ENCODE data around the gene TMEM156. TPM values are rescaled to one million over a fixed set of nuclear protein-coding genes. Genes with fewer than 3 reads are reported as not detected.
"Not testable (repeated sequence)": the region's sequence is repeated elsewhere in the genome, so short reads cannot be mapped to it uniquely, and the experiment has no call there.

TMEM156 gene
- total and polyA plus RNA-seq, 5 donors = 0.12 to 0.14 TPM; not detected in 3

- no peaks in the 10 kb centered on the region for H3K4me1 ChIP-seq (ENCODE audit: control insufficient read depth, insufficient read depth, low read length)
- no peaks in the 10 kb centered on the region for H3K27me3 ChIP-seq (ENCODE audit: control insufficient read depth, insufficient read depth)
- H3K4me3 ChIP-seq (ENCODE audit: low read length) = no peak overlapping the region
- WGBS = 96% methylated on average over 3 of the region's 3 CpGs
- no peak for DNase-seq
- no peak for ATAC-seq
- H3K9me3 ChIP-seq (ENCODE audit: control insufficient read depth, low read length) = no peaks in the 10 kb centered on the region
- no peak overlapping the region for H3K27ac ChIP-seq (ENCODE audit: low read length)
- intact Hi-C loops (cut with DNase I) = no loop called here
Observed at GRCh38 chr4:39024311-39024865, 7.8 kb downstream of the TMEM156 start.

GRCh38 chr4:39023059-39023458 lies 9.2 kb downstream of the TMEM156 start:
- ATAC-seq (no peak), DNase-seq (no peak)
- Histone ChIP-seq H3K4me3 (ENCODE audit: low read length) (no peak overlapping the region), H3K27ac (ENCODE audit: low read length) (no peak overlapping the region), H3K4me1 (ENCODE audit: control insufficient read depth, insufficient read depth, low read length) (no peaks in the 10 kb centered on the region), H3K27me3 (ENCODE audit: control insufficient read depth, insufficient read depth) (no peaks in the 10 kb centered on the region), H3K9me3 (ENCODE audit: control insufficient read depth, low read length) (no peaks in the 10 kb centered on the region)
- 96% methylated on average over 1 of the region's 1 CpG for WGBS
- intact Hi-C loops (cut with DNase I) = no loop called here

GRCh38 chr4:39022241-39022640 lies 10.0 kb downstream of the TMEM156 start:
- no peak for DNase-seq
- H3K27me3 ChIP-seq (ENCODE audit: control insufficient read depth, insufficient read depth) = no peaks in the 10 kb centered on the region
- WGBS = 67% methylated on average over 2 of the region's 2 CpGs
- H3K4me3 ChIP-seq (ENCODE audit: low read length) = no peak overlapping the region
- intact Hi-C loops (cut with DNase I) = no loop called here
- no peak overlapping the region for H3K27ac ChIP-seq (ENCODE audit: low read length)
- no peak for ATAC-seq
- no peaks in the 10 kb centered on the region for H3K9me3 ChIP-seq (ENCODE audit: control insufficient read depth, low read length)
- H3K4me1 ChIP-seq (ENCODE audit: control insufficient read depth, insufficient read depth, low read length) = no peaks in the 10 kb centered on the region

GRCh38 chr4:39021631-39022030 lies 10.6 kb downstream of the TMEM156 start:
- no peak for DNase-seq
- no peak for ATAC-seq
- Histone ChIP-seq H3K4me1 (ENCODE audit: control insufficient read depth, insufficient read depth, low read length) (no peaks in the 10 kb centered on the region), H3K27ac (ENCODE audit: low read length) (no peak overlapping the region), H3K4me3 (ENCODE audit: low read length) (no peak overlapping the region), H3K9me3 (ENCODE audit: control insufficient read depth, low read length) (no peaks in the 10 kb centered on the region), H3K27me3 (ENCODE audit: control insufficient read depth, insufficient read depth) (no peaks in the 10 kb centered on the region)
- WGBS = 83% methylated on average over 3 of the region's 3 CpGs
- intact Hi-C loops (cut with DNase I) = no loop called here

GRCh38 chr4:39020130-39020529 lies 12.1 kb downstream of the TMEM156 start:
- Histone ChIP-seq H3K4me1 (ENCODE audit: control insufficient read depth, insufficient read depth, low read length) (no peaks in the 10 kb centered on the region), H3K27ac (ENCODE audit: low read length) (no peak overlapping the region), H3K9me3 (ENCODE audit: control insufficient read depth, low read length) (no peaks in the 10 kb centered on the region), H3K27me3 (ENCODE audit: control insufficient read depth, insufficient read depth) (no peaks in the 10 kb centered on the region), H3K4me3 (ENCODE audit: low read length) (no peak overlapping the region)
- intact Hi-C loops (cut with DNase I) = no loop called here
- WGBS = 61% methylated on average over 4 of the region's 4 CpGs
- DNase-seq (no peak), ATAC-seq (no peak)

- intact Hi-C loops (cut with DNase I) = no loop called here
- 88% methylated on average over 2 of the region's 2 CpGs for WGBS
Observed at GRCh38 chr4:39014028-39014427, 18.2 kb downstream of the TMEM156 start.

GRCh38 chr4:39004758-39005157 lies 27.5 kb downstream of the TMEM156 start:
- Histone ChIP-seq H3K27ac (ENCODE audit: low read length) (no peak overlapping the region), H3K9me3 (ENCODE audit: control insufficient read depth, low read length) (no peaks in the 10 kb centered on the region), H3K4me1 (ENCODE audit: control insufficient read depth, insufficient read depth, low read length) (no peaks in the 10 kb centered on the region), H3K27me3 (ENCODE audit: control insufficient read depth, insufficient read depth) (no peaks in the 10 kb centered on the region), H3K4me3 (ENCODE audit: low read length) (no peak overlapping the region)
- DNase-seq (no peak), ATAC-seq (no peak)
- intact Hi-C loops (cut with DNase I) = no loop called here
- WGBS = 71% methylated on average over 2 of the region's 2 CpGs

More at GRCh38 chr4:39014028-39014427, 18.2 kb downstream of the TMEM156 start:
- no peak for ATAC-seq
- DNase-seq = no peak
- H3K4me1 ChIP-seq (ENCODE audit: control insufficient read depth, insufficient read depth, low read length) = no peaks in the 10 kb centered on the region
- H3K4me3 ChIP-seq (ENCODE audit: low read length) = no peak overlapping the region
- no peak overlapping the region for H3K27ac ChIP-seq (ENCODE audit: low read length)
- H3K9me3 ChIP-seq (ENCODE audit: control insufficient read depth, low read length) = no peaks in the 10 kb centered on the region
- H3K27me3 ChIP-seq (ENCODE audit: control insufficient read depth, insufficient read depth) = no peaks in the 10 kb centered on the region

- H3K9me3 ChIP-seq (ENCODE audit: control insufficient read depth, low read length); H3K27me3 ChIP-seq (ENCODE audit: control insufficient read depth, insufficient read depth); H3K27ac ChIP-seq (ENCODE audit: low read length); H3K4me1 ChIP-seq (ENCODE audit: control insufficient read depth, insufficient read depth, low read length); DNase-seq; intact Hi-C loops (cut with DNase I); ATAC-seq; H3K4me3 ChIP-seq (ENCODE audit: low read length): not testable (repeated sequence)
- WGBS = 80% methylated on average over 3 of the region's 4 CpGs
Observed at GRCh38 chr4:39002058-39002457, 30.2 kb downstream of the TMEM156 start.

- ATAC-seq (no peak), DNase-seq (no peak)
- Histone ChIP-seq H3K9me3 (ENCODE audit: control insufficient read depth, low read length) (no peaks in the 10 kb centered on the region), H3K27me3 (ENCODE audit: control insufficient read depth, insufficient read depth) (no peaks in the 10 kb centered on the region), H3K4me3 (ENCODE audit: low read length) (no peak overlapping the region), H3K27ac (ENCODE audit: low read length) (no peak overlapping the region), H3K4me1 (ENCODE audit: control insufficient read depth, insufficient read depth, low read length) (no peaks in the 10 kb centered on the region)
- 93% methylated on average over 2 of the region's 2 CpGs for WGBS
- intact Hi-C loops (cut with DNase I) = no loop called here
Observed at GRCh38 chr4:38995660-38996005, 36.6 kb downstream of the TMEM156 start.

- DNase-seq (no peak), ATAC-seq (no peak)
- no peaks in the 10 kb centered on the region for H3K9me3 ChIP-seq (ENCODE audit: control insufficient read depth, low read length)
- intact Hi-C loops (cut with DNase I) = no loop called here
- no peaks in the 10 kb centered on the region for H3K27me3 ChIP-seq (ENCODE audit: control insufficient read depth, insufficient read depth)
- 94% methylated on average over 4 of the region's 4 CpGs for whole genome bisulfite sequencing
- no peak overlapping the region for H3K27ac ChIP-seq (ENCODE audit: low read length)
- H3K4me3 ChIP-seq (ENCODE audit: low read length) = no peak overlapping the region
- no peaks in the 10 kb centered on the region for H3K4me1 ChIP-seq (ENCODE audit: control insufficient read depth, insufficient read depth, low read length)
Observed at GRCh38 chr4:38994135-38994534, 38.1 kb downstream of the TMEM156 start.

- Histone ChIP-seq H3K27me3 (ENCODE audit: control insufficient read depth, insufficient read depth) (no peaks in the 10 kb centered on the region), H3K27ac (ENCODE audit: low read length) (no peak overlapping the region), H3K9me3 (ENCODE audit: control insufficient read depth, low read length) (no peaks in the 10 kb centered on the region), H3K4me3 (ENCODE audit: low read length) (no peak overlapping the region), H3K4me1 (ENCODE audit: control insufficient read depth, insufficient read depth, low read length) (no peaks in the 10 kb centered on the region)
- WGBS = 93% methylated on average over 3 of the region's 3 CpGs
- ATAC-seq (no peak), DNase-seq (no peak)
- intact Hi-C loops (cut with DNase I) = no loop called here
Observed at GRCh38 chr4:38993683-38994082, 38.5 kb downstream of the TMEM156 start.

GRCh38 chr4:38990241-38990640 lies 42.0 kb downstream of the TMEM156 start:
- intact Hi-C loops (cut with DNase I) = no loop called here

More at GRCh38 chr4:38990241-38990640, 42.0 kb downstream of the TMEM156 start:
- no peaks in the 10 kb centered on the region for H3K9me3 ChIP-seq (ENCODE audit: control insufficient read depth, low read length)
- no peaks in the 10 kb centered on the region for H3K27me3 ChIP-seq (ENCODE audit: control insufficient read depth, insufficient read depth)
- no peak overlapping the region for H3K4me3 ChIP-seq (ENCODE audit: low read length)
- 92% methylated on average over 5 of the region's 5 CpGs for WGBS
- DNase-seq (no peak), ATAC-seq (no peak)
- no peaks in the 10 kb centered on the region for H3K4me1 ChIP-seq (ENCODE audit: control insufficient read depth, insufficient read depth, low read length)
- H3K27ac ChIP-seq (ENCODE audit: low read length) = no peak overlapping the region

Data from right cardiac atrium (tissue), 5 donors.